ENCODE results near the gene CCL21. TPM values are rescaled to one million over a fixed set of nuclear protein-coding genes. Genes with fewer than 3 reads are reported as not detected.

Gene CCL21
- total RNA-seq, 3 donors from 2014 or later = 18.7 to 48.9 (median 45.9) TPM

GRCh38 chr9:34716711-34717110 is 6.8 kb upstream of the CCL21 start:
- DNase-seq = no peak

GRCh38 chr9:34715639-34716215 is 5.8 kb upstream of the CCL21 start:
- TF ChIP-seq CTCF (IDR thresholded peaks at IDR 0.05) = no peak
- no peaks in the 10 kb centered on the region for H3K36me3 ChIP-seq (ENCODE audit: low read depth)
- H3K4me1 ChIP-seq (ENCODE audit: low read depth) = no peaks in the 10 kb centered on the region
- DNase-seq (no peak), ATAC-seq (no peak)
- no peaks in the 10 kb centered on the region for H3K9me3 ChIP-seq
- intact Hi-C loops (cut with DNase I, micrococcal nuclease) = no loop called here
- H3K4me3 ChIP-seq = no peak overlapping the region

More at GRCh38 chr9:34716711-34717110, 6.8 kb upstream of the CCL21 start:
- no peak for TF ChIP-seq CTCF (IDR thresholded peaks at IDR 0.05)
- H3K36me3 ChIP-seq (ENCODE audit: low read depth) = no peaks in the 10 kb centered on the region
- no peaks in the 10 kb centered on the region for H3K4me1 ChIP-seq (ENCODE audit: low read depth)
- intact Hi-C loops (cut with DNase I, micrococcal nuclease) = no loop called here
- no peak for ATAC-seq
- no peaks in the 10 kb centered on the region for H3K9me3 ChIP-seq
- no peak overlapping the region for H3K4me3 ChIP-seq

GRCh38 chr9:34714007-34714406 is 4.1 kb upstream of the CCL21 start:
- DNase-seq (no peak), ATAC-seq (no peak)
- no peak overlapping the region for H3K4me3 ChIP-seq
- H3K36me3 ChIP-seq (ENCODE audit: low read depth) = no peaks in the 10 kb centered on the region
- H3K9me3 ChIP-seq = no peaks in the 10 kb centered on the region
- intact Hi-C loops (cut with DNase I, micrococcal nuclease) = no loop called here
- no peak for TF ChIP-seq CTCF (IDR thresholded peaks at IDR 0.05)
- no peaks in the 10 kb centered on the region for H3K4me1 ChIP-seq (ENCODE audit: low read depth)

GRCh38 chr9:34712140-34712539 is 2.2 kb upstream of the CCL21 start:
- no peak for TF ChIP-seq CTCF (IDR thresholded peaks at IDR 0.05)
- Histone ChIP-seq H3K4me3 (no peak overlapping the region), H3K9me3 (no peaks in the 10 kb centered on the region), H3K4me1 (ENCODE audit: low read depth) (no peaks in the 10 kb centered on the region), H3K36me3 (ENCODE audit: low read depth) (no peaks in the 10 kb centered on the region)
- DNase-seq (no peak), ATAC-seq (no peak)
- intact Hi-C loops (cut with DNase I, micrococcal nuclease) = no loop called here

- Histone ChIP-seq H3K9me3 (no peaks in the 10 kb centered on the region), H3K4me1 (ENCODE audit: low read depth) (no peaks in the 10 kb centered on the region), H3K36me3 (ENCODE audit: low read depth) (no peaks in the 10 kb centered on the region), H3K4me3 (no peak overlapping the region)
- ATAC-seq (no peak), DNase-seq (no peak)
- intact Hi-C loops (cut with DNase I, micrococcal nuclease) = no loop called here
- TF ChIP-seq CTCF (IDR thresholded peaks at IDR 0.05) = no peak
Measured at GRCh38 chr9:34709196-34709978, 549 bp downstream of the CCL21 start.
